GM12891 (cell line): ENCODE results near the gene PEMT.

Experiments
- DNase-seq: peaks from one replicate; pipeline ENCODE4 v3.0.0; 2011; ENCODE audit warnings: low spot score; ENCODE audit not compliant: insufficient read length
- FAIRE-seq: peaks from 2 replicates; lab custom pipeline; 2011; peaks lifted over from hg19 to GRCh38; lab: Jason Lieb, UNC
- PAX5 ChIP-seq: IDR thresholded peaks from 2 replicates; pipeline ENCODE4 v1.6.1; 2011; ENCODE audit warnings: low read length, moderate library complexity, mild to moderate bottlenecking; ENCODE audit not compliant: insufficient read depth, severe bottlenecking
- POLR2A ChIP-seq: IDR thresholded peaks from 2 replicates; pipeline ENCODE4 v1.6.1; 2011; ENCODE audit warnings: low read depth, low read length, control low read depth
- POLR2AphosphoS5 ChIP-seq: IDR thresholded peaks from 2 replicates; pipeline ENCODE4 v1.6.1; 2011; ENCODE audit warnings: low read depth, low read length, control low read depth
- POU2F2 ChIP-seq: IDR thresholded peaks from 2 replicates; pipeline ENCODE4 v1.6.1; 2011; ENCODE audit warnings: low read depth, mild to moderate bottlenecking, control low read depth, low read length, moderate library complexity
- SPI1 ChIP-seq: IDR thresholded peaks from 2 replicates; pipeline ENCODE4 v1.6.1; 2011; ENCODE audit warnings: low read depth, low read length, control low read depth
- TAF1 ChIP-seq: IDR thresholded peaks from 2 replicates; pipeline ENCODE4 v1.6.1; 2011; ENCODE audit warnings: low read depth, low read length, control low read depth

The PEMT gene

GRCh38 chr17:17626151-17626805 lies 34.8 kb upstream of the PEMT start:
- no peak for FAIRE-seq
- no peak for DNase-seq
- no peak for TF ChIP-seq POLR2A
- no peak for TF ChIP-seq SPI1
- TF ChIP-seq TAF1: no peak
- no peak for TF ChIP-seq PAX5
- no peak for TF ChIP-seq POLR2AphosphoS5
- TF ChIP-seq POU2F2: no peak

DNA sequence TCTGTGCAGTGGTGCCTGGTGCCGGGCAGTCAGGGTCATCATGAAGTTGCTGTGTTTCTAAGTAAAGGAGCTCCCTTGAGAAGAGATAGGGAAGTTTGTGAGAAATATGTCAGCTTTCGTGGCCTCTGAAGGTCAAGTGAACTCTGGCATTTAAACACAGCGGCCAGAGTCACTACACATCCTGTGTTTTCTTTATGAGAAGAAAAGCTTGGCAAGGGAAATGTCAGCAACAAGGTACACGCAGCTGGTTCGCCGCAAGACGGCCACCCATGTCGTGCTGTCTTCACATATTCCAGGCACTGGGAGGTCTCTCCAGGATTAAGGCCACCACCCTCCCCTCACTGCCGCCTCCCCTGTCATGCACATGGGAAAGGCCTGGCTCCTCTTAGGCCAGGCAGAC lies 33.2 kb upstream of the PEMT start:
- DNase-seq (no peak), FAIRE-seq (no peak)
- TF ChIP-seq POLR2A (no peak), PAX5 (no peak)

DNA sequence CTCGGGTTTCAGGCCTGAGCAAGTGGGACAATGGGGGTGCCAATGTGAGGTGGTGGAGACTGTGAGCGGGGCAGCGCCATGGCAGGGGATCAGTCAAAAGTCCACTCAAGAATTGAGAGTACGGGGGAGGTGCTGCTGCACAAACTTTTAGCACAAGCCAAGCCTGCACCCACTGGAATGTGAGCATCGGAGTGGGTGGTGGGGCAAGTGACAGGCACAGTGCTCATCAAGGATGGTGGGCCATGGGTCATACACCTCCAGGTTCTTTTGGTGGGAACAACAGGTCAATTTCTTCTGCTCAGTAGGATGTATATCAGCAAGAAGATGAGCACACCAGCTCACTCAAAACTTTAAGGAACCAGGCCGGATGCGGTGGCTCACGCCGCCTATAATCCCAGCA lies 32.4 kb upstream of the PEMT start:
- FAIRE-seq (no peak), DNase-seq (no peak)
- TF ChIP-seq SPI1 (no peak), POLR2AphosphoS5 (no peak), PAX5 (no peak), TAF1 (no peak), POLR2A (no peak), POU2F2 (no peak)

DNA sequence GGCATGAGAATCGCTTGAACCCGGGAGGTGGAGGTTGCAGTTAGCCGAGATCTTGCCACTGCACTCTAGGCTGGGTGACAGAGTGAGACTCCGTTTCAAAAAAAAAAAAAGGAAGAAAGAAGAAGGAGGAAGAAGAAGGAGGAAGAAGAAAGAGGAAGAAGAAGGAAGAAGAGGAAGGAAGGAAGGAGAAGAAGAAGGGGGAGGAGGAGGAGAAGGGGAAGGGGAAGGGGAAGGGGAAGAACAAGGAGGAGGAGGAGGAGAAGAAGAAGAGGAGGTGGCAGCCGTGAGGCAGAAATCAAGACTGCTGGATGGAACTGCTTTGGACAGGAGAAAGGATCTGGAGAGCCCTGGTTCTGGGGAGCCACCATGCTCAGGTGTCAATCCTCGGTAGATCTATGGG lies 29.7 kb upstream of the PEMT start:
- DNase-seq (no peak), FAIRE-seq (no peak)
- TF ChIP-seq TAF1 (no peak), POU2F2 (no peak), POLR2AphosphoS5 (no peak), POLR2A (no peak), PAX5 (no peak), SPI1 (no peak)

GRCh38 chr17:17613708-17614114 lies 22.2 kb upstream of the PEMT start:
- FAIRE-seq (peak; percentile 90), DNase-seq (peak; percentile 39)
- TF ChIP-seq PAX5 (no peak), POLR2AphosphoS5 (no peak), POLR2A (no peak)

DNA sequence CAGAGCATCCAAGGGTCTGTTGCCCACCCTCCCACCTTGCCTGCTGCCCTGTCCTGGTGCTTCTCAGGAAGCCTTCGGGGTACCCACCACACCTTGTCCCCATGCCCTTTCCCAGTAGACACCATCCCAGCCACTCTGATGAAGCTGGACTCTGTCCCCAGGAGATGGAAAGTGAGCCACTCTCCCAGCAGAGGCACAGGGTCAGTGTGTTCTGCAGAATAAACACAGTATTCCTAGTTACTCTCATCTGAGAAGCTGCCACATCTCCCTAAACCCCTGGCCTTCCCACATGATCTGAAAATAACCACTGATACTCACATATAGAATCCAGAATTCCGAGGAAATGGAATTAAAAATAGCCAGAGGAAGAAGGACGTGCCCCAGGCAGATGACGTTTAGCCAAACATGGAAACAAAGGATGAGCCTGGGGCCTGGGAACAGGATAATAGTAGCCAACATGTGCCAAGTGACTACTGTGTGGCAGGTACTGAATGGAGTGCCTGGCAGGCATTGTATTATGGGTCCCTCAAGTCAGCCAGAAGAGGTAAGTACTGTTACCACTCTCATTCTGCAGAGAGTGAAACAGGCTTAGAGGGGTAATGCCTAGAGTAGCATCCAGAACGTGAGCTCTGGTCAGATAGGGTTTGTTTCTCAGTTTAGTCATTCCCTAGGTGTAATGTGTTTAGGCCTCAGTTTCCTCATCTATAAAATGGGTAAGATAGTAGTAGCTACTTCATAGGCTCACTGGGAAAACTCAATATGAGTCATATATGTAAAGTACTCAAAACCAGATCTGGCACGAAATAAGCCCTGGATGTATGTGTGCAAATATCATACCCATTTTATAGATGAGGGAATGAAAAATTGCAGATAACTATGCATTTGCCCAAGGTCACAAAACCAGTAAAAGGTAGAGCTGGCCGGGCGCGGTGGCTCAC lies 20.8 kb upstream of the PEMT start:
- FAIRE-seq: no peak
- TF ChIP-seq PAX5: no peak
- no peak for TF ChIP-seq TAF1
- TF ChIP-seq POLR2A: no peak
- no peak for TF ChIP-seq POU2F2
- no peak for TF ChIP-seq SPI1
- no peak for TF ChIP-seq POLR2AphosphoS5

GRCh38 chr17:17609121-17609520 lies 17.6 kb upstream of the PEMT start:
- DNase-seq (no peak), FAIRE-seq (no peak)
- TF ChIP-seq POLR2A (no peak), SPI1 (no peak), POLR2AphosphoS5 (no peak), POU2F2 (no peak), TAF1 (no peak), PAX5 (no peak)

More for the DNA sequence above, 20.8 kb upstream of the PEMT start:
- no peak for DNase-seq

DNA sequence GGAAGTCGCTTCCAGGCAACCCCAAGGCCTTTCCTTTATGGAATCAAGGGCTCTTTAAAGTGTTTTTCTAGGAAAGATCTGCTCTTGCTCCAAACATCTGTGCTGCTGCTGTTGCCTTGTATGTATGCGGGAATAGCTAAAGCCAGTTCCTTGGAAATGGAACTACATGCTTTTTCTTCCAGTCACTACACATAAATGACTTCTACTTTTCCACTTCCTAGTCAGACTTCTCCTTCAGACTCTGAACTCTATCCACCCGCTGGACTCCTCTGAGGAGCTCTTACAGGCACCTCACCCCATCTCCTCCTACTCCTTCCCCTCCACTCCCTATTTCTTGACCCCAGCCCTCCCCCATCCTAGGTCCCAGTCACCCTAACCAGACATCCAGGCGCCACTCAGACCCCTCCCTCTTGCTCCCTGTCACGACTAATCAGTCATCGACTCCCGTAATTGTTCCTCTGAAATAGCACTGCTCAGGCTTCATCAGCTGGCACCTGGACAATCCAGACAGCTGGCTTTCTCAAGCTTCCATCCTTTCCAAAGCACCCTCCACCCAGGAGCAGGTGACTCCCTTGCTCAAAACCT lies 15.0 kb upstream of the PEMT start:
- DNase-seq: no peak
- TF ChIP-seq POLR2AphosphoS5 (no peak), SPI1 (no peak), POLR2A (no peak), PAX5 (no peak)
- no peak for FAIRE-seq

GRCh38 chr17:17605729-17606088 lies 14.2 kb upstream of the PEMT start:
- no peak for DNase-seq
- TF ChIP-seq PAX5 (no peak), POLR2AphosphoS5 (no peak), POU2F2 (no peak), SPI1 (no peak), POLR2A (no peak), TAF1 (no peak)
- no peak for FAIRE-seq

DNA sequence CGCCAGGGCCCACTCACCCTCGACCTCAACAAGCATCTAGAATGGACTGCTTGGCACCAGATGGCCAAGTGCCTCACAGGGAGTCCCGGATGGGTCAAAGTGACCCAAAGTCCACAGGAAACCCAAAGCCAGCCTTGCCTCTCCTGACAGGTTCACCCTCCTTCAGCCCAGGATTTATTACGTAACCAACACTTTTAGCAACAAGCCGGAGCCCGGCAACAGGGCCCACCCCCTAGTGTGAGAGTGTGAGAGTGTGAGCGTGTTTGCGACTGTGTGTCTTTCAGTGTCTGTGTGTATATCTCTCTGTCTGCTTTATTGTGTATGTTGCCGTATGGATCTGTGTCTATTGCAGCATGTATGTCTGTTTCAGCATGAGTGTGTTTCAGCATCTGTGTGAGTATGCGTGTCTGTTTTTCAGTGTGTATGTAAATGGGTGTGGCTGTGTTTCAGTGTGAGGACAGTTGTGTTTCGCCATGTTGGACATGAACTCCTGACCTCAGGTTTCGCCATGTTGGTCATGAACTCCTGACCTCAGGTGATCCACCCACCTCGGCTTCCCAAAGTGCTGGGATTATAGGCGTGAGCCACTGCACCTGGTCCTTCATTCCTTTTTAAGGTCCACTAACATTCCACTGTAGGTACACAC lies 13.7 kb upstream of the PEMT start:
- TF ChIP-seq POLR2AphosphoS5 (no peak), POLR2A (no peak), SPI1 (no peak), POU2F2 (no peak)
- FAIRE-seq (peak; percentile 41), DNase-seq (no peak)
